LNCaP clone FGC (cell line): ENCODE measurements around the gene PCYOX1L.

Experiments
- DNase-seq: peaks from one replicate; pipeline ENCODE4 v3.0.0-alpha.2; 2011; ENCODE audit warnings: low read depth
- H3K4me3 ChIP-seq: 2 replicates; pipeline ENCODE4 v1.5.1; 2011; ENCODE audit warnings: mild to moderate bottlenecking, low read depth, low read length, control low read depth
- CTCF ChIP-seq: IDR thresholded peaks from 2 replicates; pipeline ENCODE4 v1.5.1; 2012; ENCODE audit warnings: mild to moderate bottlenecking; ENCODE audit not compliant: control insufficient read depth, insufficient read depth; ENCODE audit errors: extremely low read depth

The PCYOX1L gene

DNA sequence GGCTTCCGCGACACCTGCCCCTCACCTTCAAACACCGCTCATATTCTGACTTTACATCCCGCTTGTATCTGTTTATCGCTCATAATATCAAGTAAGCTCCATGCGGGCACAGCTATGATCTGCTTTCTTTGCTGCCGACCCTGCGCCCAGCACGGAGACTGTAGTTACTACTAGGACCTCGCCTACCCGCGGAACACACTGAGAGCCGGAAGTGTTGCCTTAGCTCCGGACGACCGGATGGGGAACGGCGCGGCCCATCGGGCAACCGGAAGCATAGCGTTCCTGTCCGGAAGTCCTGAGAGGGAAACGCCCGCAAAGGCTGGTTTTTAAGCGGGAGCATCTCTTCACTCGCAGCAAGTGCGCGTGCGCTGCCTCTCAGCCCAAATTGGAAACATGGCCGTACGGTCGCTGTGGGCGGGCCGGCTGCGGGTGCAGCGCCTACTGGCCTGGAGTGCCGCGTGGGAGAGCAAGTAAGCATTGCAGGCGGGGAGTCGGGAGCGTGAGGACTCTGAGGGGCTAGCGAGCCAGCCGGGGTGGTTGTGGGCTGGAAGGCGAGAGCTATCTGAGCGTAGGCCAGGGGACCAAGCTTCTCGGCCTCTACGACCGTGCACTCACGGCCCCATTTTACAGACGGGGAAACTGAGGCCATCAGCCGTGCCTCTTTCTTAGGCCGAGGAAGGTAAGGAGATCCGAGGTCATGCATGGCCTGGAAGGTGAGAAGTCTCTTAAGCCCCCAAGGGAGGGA lies 12.5 kb upstream of the PCYOX1L start, which contains the start of gene GRPEL2:
Gene GRPEL2, plus strand, starts transcription at position 353 of the 745 bp plus-strand sequence. Its CDS starts 41 bp downstream, at position 394.
- peak; percentile 96 for DNase-seq

GRCh38 chr5:149345892-149346222 lies 12.0 kb upstream of the PCYOX1L start:
- TF ChIP-seq CTCF: no peak
- H3K4me3 ChIP-seq: peak overlapping the region; percentile 83
- DNase-seq: no peak

More for the DNA sequence above, 12.5 kb upstream of the PCYOX1L start, which contains the start of gene GRPEL2:
- H3K4me3 ChIP-seq: peak within 1 kb of the TSS; percentile 83
- no peak for TF ChIP-seq CTCF

GRCh38 chr5:149348518-149348917 lies 9.3 kb upstream of the PCYOX1L start:
- no peak for TF ChIP-seq CTCF
- DNase-seq: no peak
- no peak overlapping the region for H3K4me3 ChIP-seq

DNA sequence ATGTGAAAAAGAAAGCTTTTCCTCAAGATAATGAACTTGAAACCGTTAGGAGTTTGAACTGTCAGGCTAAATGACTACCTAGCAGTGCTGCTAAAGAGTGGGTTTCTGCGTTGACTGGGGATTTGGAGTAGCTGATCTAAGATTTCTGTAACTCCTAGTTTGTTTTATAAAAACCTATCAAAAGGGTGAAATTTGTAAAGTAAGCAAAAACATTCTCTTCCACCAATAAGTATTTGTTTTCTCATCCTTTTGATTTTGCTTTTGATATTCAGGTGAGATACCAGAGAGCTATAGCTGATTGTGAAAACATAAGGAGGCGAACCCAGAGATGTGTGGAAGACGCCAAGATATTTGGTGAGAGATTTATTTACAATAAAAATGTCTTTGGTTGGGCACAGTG lies 8.5 kb upstream of the PCYOX1L start:
- TF ChIP-seq CTCF: no peak
- DNase-seq: no peak
- no peak overlapping the region for H3K4me3 ChIP-seq

DNA sequence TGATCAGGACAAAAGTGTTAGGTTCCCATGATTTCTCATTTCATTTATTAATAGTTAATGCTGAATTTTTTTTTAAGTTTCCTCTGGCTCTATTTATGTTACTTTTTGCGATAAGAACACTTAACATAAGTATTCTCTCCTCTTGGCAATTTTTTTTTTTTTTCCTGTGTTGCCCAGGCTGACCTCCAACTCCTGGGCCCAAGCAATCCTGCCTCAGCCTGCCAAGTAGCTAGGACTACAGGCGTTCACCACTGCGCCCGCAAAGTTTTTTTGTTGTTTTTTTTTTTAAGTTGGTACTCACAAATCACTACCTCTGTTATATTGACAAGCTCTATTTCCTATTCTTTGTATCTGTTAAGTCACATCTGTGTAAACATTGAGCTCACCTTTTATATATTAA lies 5.7 kb upstream of the PCYOX1L start:
- TF ChIP-seq CTCF: no peak
- no peak for DNase-seq
- H3K4me3 ChIP-seq: no peak overlapping the region

- DNase-seq: no peak
- no peak overlapping the region for H3K4me3 ChIP-seq
- TF ChIP-seq CTCF: no peak
These were observed 3.9 kb upstream of the PCYOX1L start for GRCh38 chr5:149353911-149354310.

- TF ChIP-seq CTCF: no peak
- DNase-seq: no peak
- no peak overlapping the region for H3K4me3 ChIP-seq
These were observed 2.2 kb upstream of the PCYOX1L start for GRCh38 chr5:149355688-149356087.
